ENCODE results near the gene TOLLIP.

TOLLIP gene

DNA sequence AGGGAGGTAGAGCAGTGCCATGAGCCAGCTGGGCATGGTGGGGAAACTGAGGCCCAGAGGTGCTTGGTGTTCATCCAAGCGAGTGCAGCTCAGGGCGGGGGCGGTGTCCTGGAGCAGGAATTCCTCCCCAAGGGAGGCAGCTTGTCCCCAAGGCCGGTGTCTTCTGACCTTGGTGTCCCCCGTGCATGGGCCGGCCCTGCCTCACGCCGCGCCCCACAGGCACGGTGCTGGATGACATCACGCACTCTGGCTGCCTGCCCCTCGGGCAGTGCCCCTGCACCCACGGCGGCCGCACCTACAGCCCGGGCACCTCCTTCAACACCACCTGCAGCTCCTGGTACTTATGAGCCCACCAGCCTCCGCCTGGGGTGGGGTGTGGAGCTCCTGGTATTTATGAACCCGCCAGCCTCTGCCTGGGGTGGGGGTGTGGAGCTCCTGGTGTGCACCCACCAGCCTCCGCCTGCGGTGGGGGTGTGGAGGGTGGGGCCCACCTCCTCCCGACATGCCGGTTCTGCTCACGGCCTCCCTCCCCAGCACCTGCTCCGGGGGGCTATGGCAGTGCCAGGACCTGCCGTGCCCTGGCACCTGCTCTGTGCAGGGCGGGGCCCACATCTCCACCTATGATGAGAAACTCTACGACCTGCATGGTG, 79.8 kb downstream of the TOLLIP start:
- FAIRE-seq = no peak

DNA sequence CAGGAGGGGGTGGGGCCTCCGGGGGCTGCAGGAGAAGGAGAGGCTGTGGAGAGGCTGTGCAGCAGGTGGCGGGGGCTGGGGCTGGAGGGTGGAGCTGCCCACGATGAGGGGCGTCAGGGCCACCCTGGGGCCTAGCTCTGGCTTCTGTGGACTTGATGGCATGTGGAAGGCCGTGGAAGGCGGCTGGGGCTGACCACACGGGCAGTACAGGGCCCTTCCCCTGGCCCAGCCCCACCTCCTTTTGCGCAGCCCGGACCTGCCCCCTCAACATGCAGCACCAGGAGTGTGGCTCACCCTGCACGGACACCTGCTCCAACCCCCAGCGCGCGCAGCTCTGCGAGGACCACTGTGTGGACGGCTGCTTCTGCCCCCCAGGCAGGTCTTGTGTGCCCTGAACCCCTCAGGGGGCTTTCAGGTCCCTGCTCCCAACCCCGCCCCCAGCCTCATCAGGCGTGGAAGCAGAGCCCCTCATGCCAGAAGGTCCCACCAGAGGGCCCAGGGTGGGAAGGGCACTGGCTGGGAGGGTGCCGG, 80.4 kb downstream of the TOLLIP start:
- FAIRE-seq = no peak

DNA sequence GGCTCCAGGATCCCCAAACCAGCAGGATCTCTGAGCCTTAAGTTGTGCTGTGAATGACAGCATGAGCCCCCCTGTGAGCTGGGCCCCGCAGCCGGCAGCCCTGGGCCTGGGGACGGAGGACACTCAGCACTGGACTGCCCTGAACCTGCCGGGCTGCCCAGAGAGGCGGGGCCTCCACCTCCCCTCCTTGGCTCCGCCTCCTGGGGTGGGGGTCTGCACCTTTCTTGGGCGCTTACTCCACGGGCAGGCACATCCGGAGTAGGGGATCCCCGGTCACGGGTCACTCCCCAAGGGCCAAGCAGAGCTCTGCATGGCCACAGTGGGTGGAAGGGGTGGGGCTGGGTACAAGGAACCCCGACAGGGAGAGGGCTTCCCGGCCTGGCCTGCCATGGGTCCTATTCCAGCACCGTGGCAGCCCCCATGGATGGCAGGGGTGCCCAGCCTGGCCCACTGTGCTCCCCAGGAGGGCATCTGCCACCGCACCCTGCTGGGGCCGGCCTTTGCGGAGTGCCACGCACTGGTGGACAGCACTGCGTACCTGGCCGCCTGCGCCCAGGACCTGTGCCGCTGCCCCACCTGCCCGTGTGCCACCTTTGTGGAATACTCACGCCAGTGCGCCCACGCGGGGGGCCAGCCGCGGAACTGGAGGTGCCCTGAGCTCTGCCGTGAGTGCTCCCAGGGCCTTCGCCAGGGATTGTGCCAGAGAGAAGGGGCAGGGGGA, 81.2 kb downstream of the TOLLIP start:
- FAIRE-seq = no peak

DNA sequence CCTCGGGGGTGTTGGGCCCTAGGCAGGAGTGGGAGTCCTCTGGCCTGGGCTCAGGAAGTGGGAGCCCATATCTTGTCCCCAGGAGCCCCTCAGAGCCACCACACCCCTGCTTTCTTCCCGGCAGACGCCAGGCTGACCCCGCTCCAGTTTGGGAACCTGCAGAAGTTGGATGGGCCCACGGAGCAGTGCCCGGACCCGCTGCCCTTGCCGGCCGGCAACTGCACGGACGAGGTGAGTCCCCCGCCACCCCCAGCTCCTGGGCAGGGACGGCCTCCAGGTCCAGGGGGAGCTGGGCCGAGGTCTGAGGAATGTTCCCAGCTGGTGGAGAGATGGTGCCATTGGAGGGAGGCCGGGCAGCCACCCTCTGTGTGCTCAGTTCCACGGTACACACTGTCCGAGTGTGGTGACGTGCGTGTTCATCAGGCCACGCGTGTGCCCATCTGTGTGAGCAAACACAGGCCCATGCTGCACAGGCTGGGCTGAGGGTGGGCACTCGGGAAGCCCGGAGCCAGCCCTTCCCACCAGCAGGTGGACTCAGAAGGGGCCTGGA, 81.8 kb downstream of the TOLLIP start:
- no peak for FAIRE-seq

DNA sequence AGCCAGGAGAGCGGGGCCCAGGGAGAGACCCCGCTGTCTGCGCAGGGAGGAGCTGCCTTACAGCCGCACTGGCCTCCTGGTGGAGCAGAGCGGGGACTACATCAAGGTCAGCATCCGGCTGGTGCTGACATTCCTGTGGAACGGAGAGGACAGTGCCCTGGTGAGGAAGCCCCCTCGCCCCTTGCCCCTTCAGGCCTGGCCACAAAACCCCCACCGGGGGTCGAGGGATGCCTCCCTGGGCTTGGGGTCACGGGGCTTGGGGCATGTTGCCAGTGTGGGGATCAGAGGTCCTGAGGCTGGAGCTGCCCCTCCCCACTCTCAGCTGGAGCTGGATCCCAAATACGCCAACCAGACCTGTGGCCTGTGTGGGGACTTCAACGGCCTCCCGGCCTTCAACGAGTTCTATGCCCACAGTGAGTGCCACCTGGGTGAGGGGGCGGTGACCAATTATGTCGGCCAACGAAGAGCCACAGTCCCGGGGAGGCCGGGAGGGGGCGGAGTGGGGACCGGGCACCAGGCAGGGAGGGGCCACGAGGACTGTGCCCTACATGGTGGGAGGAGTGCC, 82.4 kb downstream of the TOLLIP start:
- no peak for FAIRE-seq

DNA sequence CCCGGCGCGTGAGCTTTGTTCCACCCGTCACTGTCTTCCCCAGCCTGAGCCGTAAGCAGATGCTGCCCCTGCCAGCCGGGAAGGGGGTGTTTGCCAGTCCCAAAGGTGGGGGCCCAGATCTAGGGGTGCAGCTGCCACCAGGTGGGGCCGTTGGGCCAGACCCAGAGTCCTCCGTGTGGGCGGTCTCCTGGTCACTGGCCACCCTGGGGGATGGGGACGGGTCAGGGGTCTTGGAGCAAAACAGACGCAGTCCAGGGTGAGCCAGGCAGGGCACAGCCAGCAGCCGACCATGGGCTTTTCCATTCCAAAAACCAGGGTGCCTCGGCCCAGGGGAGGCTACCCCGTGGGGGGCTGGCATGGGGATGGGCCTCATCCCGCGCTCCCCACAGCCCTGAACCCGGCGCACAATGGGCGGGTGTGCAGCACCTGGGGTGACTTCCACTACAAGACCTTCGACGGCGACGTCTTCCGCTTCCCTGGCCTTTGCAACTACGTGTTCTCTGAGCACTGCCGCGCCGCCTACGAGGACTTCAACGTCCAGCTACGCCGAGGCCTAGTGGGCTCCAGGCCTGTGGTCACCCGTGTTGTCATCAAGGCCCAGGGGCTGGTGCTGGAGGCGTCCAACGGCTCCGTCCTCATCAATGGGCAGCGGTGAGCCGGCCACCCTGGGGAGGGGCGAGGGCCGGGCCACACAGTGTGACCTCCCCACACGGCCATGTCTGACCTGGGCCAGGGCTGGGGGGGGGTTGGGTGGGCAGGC, 83.0 kb downstream of the TOLLIP start:
- FAIRE-seq = no peak

DNA sequence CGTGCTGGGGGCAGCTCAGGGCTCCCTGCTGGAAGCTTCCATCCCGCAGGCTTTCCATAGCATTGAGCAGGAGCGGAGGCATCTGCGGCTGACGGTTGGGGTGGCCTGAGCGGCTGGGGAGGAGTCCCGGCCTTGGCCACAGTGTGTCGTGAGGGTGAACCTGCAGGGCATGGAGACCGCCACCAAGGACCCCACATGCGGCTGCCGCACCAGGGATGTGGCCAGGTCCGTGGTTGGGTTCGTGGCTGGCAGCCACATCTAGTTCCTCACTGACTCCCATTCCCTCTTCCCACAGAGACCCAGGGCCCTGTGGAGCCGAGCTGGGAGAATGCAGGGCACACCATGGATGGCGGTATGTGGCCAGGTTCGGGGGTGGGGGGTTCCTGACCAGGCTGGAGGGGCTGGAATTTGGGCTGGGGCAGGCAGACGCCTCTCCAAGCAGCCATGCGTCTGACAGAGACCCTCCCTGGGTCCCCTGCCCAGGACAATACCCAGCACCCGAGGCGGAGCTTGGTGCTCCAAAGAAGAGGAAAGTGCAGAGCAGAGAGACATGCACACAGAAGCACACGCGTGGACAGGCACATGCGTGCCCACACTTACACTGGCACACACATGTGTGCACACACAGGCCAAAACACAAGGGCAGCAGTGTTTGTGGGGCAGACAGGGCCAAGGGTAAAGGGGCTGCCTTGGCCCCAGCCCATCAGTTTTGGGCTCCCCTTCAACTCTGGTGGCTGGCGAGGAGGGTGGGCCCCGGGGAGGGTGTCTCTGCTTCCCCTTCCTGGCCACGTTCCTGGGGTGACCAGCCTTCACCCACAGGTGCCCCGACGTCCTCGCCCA, 83.8 kb downstream of the TOLLIP start:
- FAIRE-seq = no peak

DNA sequence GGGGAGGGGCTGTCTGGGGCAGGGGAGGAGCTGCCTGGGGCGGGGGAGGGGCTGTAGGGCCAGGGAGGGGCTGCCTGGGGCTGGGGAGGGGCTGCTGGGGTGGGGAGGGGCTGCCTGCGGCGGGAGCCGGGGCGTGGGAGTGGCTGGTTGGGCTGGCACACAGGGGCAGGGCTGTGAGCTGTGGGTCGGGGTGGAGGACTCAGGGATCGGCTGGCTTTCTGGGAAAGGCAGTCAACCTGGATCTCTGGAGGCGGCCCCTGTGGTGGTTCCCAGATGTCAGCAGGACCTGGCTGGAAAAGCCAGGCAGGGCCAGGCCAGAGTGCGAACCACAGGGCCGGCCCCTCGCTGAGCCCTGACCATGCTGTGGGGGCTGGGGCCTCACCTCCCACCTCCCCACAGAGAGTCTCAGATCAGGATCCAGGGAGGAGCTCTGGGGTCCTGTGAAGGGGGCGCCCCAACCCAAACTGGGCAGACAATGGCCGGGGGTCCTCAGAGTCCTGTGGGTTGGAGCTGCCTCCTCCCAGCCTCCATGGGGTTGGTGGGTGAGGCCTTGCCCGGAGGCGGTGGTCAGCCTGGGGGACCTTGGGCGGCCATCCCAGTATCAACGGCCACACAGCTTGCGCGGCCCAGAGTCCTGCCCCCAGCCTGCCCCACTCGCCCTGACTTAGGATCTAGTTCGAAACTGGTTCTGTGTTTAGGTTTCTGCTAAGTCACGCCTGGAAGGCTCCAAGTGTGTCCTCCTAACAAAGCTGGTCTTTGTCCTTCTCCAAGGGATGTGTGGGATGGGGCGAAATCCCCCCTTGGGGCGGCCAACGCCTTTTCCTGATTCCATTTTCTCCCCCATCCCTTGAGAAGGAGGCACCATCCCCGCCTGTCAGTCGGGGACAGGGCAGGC, 84.7 kb downstream of the TOLLIP start:
- FAIRE-seq = no peak

All from colon (tissue), 2 donors.